Measurements from ENCODE around the gene MCM8. TPM values are rescaled to one million over a fixed set of nuclear protein-coding genes. Genes with fewer than 3 reads are reported as not detected.

Gene MCM8
- polyA plus RNA-seq, 3 donors = 0.07 to 0.51 (median 0.18) TPM

GRCh38 chr20:5977223-5977622 is 26.8 kb downstream of the MCM8 start:
- Mint-ChIP-seq H3K27me3 (ENCODE audit: low read depth in 3 of 3) (no peaks in the 10 kb centered on the region), H3K4me3 (no peak overlapping the region), H3K27ac (no peak overlapping the region), H3K4me1 (peaks cover 6% of the 10 kb centered on the region), H3K9me3 (no peaks in the 10 kb centered on the region), H3K36me3 (peaks cover 39 to 54% of the 10 kb centered on the region in 2 donors)
- Histone ChIP-seq H3K27ac (ENCODE audit: low read depth in 1 of 2, low read length in 2 of 2) (no peak overlapping the region), H3K4me2 (replicated peaks; ENCODE audit: extremely low read depth, low read length, poor library complexity, severe bottlenecking) (no peak overlapping the region), H2AFZ (ENCODE audit: insufficient read depth, low read depth, low read length, poor library complexity, severe bottlenecking) (no peak overlapping the region), H3K4me3 (replicated peaks in 1 of 3; ENCODE audit: low read depth in 2 of 3, low read length in 3 of 3) (no peak overlapping the region), H3K9ac (ENCODE audit: insufficient read depth, low read length, poor library complexity, severe bottlenecking) (no peak overlapping the region), H3K79me2 (ENCODE audit: insufficient read depth, low read length) (no peaks in the 10 kb centered on the region), H4K20me1 (ENCODE audit: insufficient read depth, low read length) (no peaks in the 10 kb centered on the region), H3K27me3 (ENCODE audit: control insufficient read depth in 2 of 2, insufficient read depth in 2 of 2, low read length in 2 of 2) (no peaks in the 10 kb centered on the region), H3K4me1 (ENCODE audit: control insufficient read depth in 1 of 2, insufficient read depth in 2 of 2, low read length in 2 of 2) (peaks cover 6 to 10% of the 10 kb centered on the region in 2 donors), H3K36me3 (replicated peaks in 1 of 2; ENCODE audit: control insufficient read depth in 1 of 2, insufficient read depth in 2 of 2, low read length in 2 of 2) (peaks cover 17 to 68% of the 10 kb centered on the region in 2 donors), H3K9me3 (replicated peaks in 1 of 2; ENCODE audit: control insufficient read depth in 1 of 2, insufficient read depth in 1 of 2, low read length in 2 of 2) (no peaks in the 10 kb centered on the region)
- no peak for TF ChIP-seq CTCF (IDR thresholded peaks at IDR 0.05)
- intact Hi-C loops (cut with micrococcal nuclease) = no loop called here
- DNase-seq = no peak
- 75% methylated on average over 1 of the region's 2 CpGs for WGBS (ENCODE audit: insufficient coverage)

DNA sequence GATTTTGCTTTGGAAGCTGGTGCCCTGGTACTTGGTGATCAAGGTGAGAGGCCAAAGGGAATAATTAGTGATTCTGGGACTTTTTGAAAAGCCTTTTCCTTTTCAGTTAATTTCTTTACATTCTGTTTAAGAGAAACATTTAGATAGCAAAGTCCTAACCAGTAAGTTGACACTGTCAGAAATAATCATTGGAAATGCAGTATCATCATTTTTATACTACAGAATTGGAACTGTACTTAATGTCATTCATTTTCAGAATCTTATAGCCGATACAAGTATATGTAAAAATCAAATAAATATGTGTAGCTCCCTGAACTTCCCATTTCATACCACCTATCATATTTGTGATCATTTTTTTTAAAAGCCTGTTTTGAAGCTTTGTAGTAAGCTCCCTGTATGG is 27.5 kb downstream of the MCM8 start:
- H3K27ac Mint-ChIP-seq = no peak overlapping the region
- peaks cover 22 to 75% of the 10 kb centered on the region in 2 donors for H3K36me3 ChIP-seq (replicated peaks in 1 of 2; ENCODE audit: control insufficient read depth in 1 of 2, insufficient read depth in 2 of 2, low read length in 2 of 2)
- no peaks in the 10 kb centered on the region for H3K27me3 ChIP-seq (ENCODE audit: control insufficient read depth in 2 of 2, insufficient read depth in 2 of 2, low read length in 2 of 2)
- no peak overlapping the region for H3K9ac ChIP-seq (ENCODE audit: insufficient read depth, low read length, poor library complexity, severe bottlenecking)
- no CpG with 5 or more reads among the region's 1 CpG for WGBS (ENCODE audit: insufficient coverage)
- no peak overlapping the region for H3K4me3 Mint-ChIP-seq
- H3K9me3 Mint-ChIP-seq = no peaks in the 10 kb centered on the region
- H3K9me3 ChIP-seq (replicated peaks in 1 of 2; ENCODE audit: control insufficient read depth in 1 of 2, insufficient read depth in 1 of 2, low read length in 2 of 2) = no peaks in the 10 kb centered on the region
- peaks cover 6% of the 10 kb centered on the region for H3K4me1 Mint-ChIP-seq
- no peak overlapping the region for H2AFZ ChIP-seq (ENCODE audit: insufficient read depth, low read depth, low read length, poor library complexity, severe bottlenecking)
- H3K36me3 Mint-ChIP-seq = peaks cover 42 to 56% of the 10 kb centered on the region in 2 donors
- H3K27me3 Mint-ChIP-seq (ENCODE audit: low read depth in 3 of 3) = no peaks in the 10 kb centered on the region
- TF ChIP-seq CTCF (IDR thresholded peaks at IDR 0.05) = no peak
- no peak overlapping the region for H3K4me2 ChIP-seq (replicated peaks; ENCODE audit: extremely low read depth, low read length, poor library complexity, severe bottlenecking)
- no peak overlapping the region for H3K27ac ChIP-seq (ENCODE audit: low read depth in 1 of 2, low read length in 2 of 2)
- no peak overlapping the region for H3K4me3 ChIP-seq (replicated peaks in 1 of 3; ENCODE audit: low read depth in 2 of 3, low read length in 3 of 3)
- H3K79me2 ChIP-seq (ENCODE audit: insufficient read depth, low read length) = no peaks in the 10 kb centered on the region
- intact Hi-C loops (cut with micrococcal nuclease) = no loop called here
- H4K20me1 ChIP-seq (ENCODE audit: insufficient read depth, low read length) = no peaks in the 10 kb centered on the region
- no peak for DNase-seq
- H3K4me1 ChIP-seq (ENCODE audit: control insufficient read depth in 1 of 2, insufficient read depth in 2 of 2, low read length in 2 of 2) = peaks cover 6 to 10% of the 10 kb centered on the region in 2 donors
